Breast epithelium (tissue), 3 donors: ENCODE results near the gene NPC2.

Source experiments
- CTCF ChIP-seq, 3 donors: fragments of 450-650 bp; IDR thresholded peaks; one replicate each; pipeline ENCODE4 v1.5.1; 2016 to 2017; ENCODE audit warnings: antibody characterized with exemption in 3 of 3, mild to moderate bottlenecking in 3 of 3, moderate library complexity in 3 of 3
- POLR2A ChIP-seq: fragments of 450-650 bp; IDR thresholded peaks from one replicate; pipeline ENCODE4 v1.6.1; 2016; ENCODE audit warnings: antibody characterized with exemption, mild to moderate bottlenecking, moderate library complexity
- POLR2AphosphoS5 ChIP-seq, 3 donors: sonication (generic); formaldehyde crosslinking; IDR thresholded peaks; one replicate each; pipeline ENCODE4 v1.6.1; 2017; ENCODE audit warnings: antibody characterized with exemption in 3 of 3

GRCh38 chr14:74486164-74486563, 6.9 kb downstream of the NPC2 start:
- TF ChIP-seq CTCF (IDR thresholded peaks at IDR 0.05): no peak
- no peak for TF ChIP-seq POLR2A
- no peak for TF ChIP-seq POLR2AphosphoS5 (IDR thresholded peaks at IDR 0.05)
